ENCODE data around the gene RIMOC1.
"Not testable (repeated sequence)": the region's sequence is repeated elsewhere in the genome, so short reads cannot be mapped to it uniquely, and the experiment has no call there.

The RIMOC1 gene

DNA sequence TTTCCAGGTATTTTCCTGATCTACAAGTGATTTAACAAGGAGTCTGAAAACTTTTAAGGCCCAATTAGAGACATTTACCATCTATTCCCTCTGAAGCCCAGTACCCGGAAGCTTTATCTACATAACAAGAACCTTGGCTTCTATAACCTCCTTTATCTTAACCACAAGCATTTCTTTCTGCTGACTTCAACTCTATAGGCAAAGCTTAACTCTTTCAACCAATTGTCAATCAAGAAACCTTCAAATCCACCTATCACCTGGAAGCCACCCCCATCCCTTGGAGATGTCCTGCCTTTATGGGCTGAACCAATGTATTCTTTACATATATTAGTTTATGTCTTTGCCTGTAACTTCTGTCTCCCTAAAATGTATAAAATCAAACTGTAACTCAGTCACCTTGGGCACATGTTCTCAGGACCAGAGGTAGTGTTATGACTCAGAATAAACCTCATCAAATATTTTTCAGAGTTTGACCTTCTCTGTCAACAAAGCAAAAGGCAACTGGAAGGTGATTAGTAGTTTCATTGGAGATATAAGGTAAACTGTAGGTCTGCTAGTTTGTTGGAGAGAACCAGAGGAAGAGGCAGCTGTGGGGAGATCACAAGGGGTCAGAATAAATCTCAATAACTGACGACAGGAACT, 13.0 kb upstream of the RIMOC1 start:
- no peak for DNase-seq

DNA sequence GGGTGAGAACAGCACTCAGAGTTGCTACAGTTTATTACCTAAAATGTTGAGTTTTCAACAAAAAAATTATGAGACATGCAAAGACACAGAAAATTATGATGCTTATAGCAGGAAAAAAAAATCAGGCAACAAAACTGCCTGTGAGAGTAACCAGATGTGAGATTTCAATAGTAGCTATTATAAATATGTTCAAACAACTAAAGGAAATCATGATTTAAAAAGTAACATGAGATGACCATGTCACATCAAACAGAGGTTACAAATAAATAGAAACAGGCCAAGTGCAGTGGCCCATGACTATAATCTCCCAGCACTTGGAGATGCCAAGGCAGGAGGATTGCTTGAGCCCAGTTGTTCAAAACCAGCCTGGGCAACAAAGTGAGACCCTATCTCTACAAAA, 12.1 kb upstream of the RIMOC1 start:
- no peak for DNase-seq

DNA sequence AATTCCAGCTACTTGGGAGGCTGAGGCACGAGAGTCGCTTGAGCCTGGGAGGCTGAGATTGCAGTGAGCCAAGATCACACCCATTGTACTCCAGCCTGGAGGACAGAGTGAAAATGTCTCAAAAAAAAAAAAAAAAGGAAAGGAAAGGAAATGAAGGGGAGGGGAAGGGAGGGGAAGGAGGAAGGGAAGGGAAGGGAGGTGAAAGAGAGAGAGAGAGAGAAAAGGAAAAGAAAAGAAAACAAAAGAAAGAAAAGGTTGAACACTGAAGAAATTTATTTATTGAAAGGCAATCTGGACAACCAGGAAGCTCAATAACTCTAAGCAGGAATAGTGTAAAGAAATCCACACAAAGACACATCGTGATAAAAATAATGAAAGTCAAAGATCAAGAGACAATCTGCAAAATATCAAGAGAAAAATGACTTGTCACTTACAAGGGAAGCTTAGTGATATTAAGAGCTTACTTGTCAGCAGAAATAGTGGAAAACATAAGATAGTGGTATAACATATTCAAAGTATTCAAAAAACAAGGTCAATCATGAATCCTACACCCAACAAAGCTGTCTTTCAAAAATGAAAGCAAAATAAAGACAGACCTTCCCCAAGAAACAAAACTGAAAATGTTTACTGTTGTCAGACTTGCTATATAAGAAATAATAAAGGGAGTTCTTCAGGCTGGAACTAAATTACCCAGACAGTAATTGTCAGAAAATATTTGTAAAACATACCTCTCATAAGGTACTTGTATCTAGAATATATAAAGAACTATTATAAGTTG, 10.9 kb upstream of the RIMOC1 start:
- no peak for DNase-seq

DNA sequence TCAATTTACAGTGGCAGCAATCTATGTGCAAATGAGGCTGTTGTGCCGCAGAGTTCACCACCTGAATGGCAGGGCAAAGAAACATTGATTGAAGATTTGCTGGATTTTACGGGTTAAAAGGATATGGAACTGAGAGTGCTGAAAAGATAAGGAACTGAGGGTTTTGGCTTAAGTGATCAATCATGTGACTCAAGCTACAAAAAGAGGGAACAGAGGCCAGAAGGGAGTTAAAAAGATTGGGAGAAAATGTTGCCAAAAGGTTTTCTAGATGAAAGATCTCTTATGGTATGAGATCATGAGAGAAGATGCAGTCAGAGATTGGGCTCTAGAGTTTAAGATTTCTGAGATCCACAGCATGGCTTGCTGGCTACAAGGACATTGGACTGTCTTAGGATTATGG, 7.9 kb upstream of the RIMOC1 start:
- no peak for DNase-seq

DNA sequence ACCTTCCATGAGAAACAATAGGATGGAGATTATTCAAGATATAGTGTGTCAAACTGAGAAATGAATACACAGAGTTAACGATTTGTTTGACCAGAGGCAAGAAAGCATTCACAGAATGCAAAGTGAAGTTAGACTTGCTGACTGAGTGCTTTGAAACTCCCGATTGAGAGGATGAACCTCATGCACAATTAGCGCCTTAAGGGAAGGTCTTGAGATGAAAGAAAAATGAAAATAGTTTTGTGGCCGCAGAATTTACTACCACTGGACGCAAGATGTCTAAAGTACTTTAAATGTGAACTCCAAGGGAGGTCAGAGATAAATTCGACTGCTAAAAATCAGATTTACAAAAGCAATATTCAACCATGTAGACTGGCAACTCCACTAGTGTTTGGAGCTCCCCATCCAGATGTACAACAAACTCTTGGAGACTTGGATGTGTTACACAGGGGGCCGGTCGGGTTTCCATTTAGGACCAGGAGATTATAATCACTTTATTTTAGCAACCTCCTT, 707 bp upstream of the RIMOC1 start:
- no peak for DNase-seq

DNA sequence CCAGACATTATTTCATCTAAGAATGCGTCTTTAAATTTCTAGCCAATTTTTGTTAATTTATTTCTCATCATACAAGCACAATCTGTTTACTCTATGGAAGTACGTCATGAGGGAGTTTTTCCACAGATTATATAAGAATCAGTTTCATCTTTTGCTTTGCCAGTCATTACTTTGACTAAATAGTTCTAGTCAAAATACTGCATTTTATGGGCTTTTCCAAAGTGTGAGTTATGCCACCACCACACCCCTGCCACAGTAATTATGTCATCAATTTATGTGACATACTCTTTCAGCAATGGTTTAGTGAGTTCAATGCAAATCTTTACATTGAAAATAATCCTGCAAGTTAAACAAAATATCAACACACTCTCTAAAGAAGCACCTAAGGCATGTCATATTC, 2.0 kb downstream of the RIMOC1 start:
- no peak for DNase-seq

DNA sequence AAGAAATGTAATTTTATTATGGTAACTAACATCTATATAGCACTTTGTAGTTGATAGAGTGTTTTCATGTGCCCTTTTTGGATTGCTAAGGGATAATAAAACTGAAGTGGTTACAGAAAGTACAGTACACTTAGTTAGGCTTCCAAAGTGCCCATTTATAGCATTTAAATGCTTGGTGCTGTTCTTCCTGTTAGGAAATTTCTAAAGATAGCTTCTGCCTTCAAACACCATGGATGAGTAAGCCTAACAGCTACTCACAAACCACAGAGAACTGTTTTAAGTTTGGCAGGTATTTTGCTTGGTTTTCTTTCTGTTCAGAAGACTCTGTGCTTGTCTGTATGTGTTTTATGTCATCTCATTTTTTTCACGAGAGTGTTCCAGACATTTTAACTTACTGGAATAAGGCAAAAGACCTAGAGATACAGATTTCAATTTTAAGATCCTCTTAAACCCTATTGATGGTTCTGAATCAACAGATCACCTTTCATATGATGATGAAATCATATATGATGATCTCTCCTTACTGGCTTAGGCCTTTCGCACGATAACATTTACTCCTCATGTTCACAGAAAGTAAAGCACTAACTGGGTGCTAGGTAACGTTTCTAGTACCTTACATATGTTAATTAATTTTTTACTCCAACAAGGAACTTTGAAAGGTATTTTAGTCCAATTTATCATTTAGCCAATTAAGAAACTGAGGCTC, 4.4 kb downstream of the RIMOC1 start:
- no peak for DNase-seq

DNA sequence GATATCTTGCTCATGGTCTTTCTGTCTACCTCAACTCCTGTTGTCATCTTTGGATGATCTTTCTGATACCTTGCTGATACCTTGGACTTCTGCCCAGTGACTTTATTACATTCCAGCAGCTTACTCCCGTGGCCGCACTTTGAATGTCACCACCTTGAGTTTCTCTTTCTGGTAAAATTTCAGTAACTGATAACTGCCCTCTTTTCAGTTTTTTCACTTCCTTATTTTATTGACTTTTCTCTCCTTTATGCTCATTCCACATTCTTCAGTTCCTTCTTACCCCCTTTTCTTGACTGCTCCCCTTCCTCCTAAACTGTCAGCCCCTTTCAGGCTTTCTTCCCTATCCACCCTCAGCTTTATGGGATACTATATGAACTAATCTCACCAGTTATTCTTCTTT, 14.0 kb downstream of the RIMOC1 start:
- no peak for DNase-seq

DNA sequence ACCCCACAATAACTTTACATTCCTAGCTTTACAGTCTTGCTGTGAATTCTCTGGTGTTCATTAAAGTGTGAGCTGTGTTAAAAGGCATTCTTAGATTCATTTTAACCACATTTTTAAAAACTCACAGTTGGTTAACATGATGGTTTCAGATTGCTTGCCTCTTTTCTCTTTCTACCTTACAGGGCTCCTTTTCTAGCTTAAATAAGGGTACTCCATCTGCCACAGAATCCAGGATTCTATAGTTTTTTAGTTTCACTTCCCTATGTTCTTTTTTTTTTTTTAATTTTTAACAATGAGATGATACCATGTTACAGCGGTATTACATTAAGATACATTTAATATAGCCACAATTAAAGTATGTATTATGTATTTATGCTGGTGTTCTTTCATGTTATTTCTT, 17.0 kb downstream of the RIMOC1 start:
- DNase-seq: no peak

DNA sequence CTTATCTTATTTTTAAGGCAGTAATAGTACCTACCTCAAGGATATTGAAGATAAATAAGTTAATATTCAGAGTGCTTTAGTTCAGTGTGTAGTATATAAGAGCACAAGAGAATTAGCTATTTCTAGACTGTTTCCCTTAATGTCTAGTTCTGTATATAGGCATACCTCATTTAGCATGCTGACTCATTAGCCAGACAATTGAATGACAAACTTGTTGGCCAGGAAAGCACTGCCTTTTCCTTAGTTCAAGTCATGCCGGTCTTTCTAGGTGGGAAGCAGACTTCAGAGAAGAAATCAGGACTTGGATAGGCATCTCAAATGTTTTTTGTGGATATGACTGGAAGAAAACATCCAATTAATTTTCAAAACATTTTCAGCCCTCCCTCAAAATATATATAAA, 17.7 kb downstream of the RIMOC1 start:
- DNase-seq: no peak

DNA sequence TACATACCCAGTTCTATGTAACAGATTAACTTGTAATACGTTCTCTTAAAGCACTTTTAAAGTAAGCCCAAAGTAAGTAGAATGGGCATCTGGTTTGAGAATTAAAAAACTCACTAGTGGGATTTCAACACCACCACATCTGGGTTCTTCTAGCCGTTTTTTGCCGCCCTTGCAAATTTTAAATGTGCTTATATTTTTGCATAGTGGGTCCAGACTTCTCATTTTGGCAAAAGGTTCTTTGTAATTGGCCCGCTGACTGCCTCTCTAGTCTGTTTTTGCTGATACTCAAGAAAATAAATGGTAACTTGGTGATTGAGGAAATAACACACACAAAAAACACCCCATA, 20.4 kb downstream of the RIMOC1 start:
- no peak for DNase-seq

DNA sequence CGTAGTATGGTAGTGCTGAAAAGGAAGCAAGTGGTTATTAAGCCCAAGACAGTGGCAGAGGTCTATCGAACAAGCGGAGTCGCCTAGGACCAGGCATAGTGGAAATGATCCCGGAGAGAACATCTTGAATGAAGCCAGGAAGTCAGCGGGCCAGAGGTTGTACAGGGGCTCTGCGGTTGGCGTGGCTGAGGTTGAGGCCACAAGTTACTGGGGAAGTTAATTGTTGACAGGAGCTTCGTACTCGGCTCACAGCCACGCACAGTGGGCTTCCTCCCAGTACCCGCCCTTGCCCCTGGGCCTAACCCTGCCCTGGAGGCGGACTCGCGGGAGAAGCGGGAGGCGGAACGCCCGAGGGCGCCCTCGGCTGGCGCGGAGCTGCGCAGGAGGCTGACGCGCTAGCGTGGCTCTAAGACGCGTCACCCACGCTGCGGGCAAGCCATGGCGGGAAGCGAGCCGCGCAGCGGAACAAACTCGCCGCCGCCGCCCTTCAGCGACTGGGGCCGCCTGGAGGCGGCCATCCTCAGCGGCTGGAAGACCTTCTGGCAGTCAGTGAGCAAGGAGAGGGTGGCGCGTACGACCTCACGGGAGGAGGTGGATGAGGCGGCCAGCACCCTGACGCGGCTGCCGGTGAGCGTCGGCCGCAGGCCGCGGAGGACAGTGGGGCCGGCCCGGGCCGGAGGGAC, 20.9 kb downstream of the RIMOC1 start, which contains the start of gene FBXO4:
FBXO4 (plus strand) TSS at position 410 of the 683 bp plus-strand sequence; CDS start at position 439, 29 bp downstream.
- DNase-seq: peak; percentile 90

DNA sequence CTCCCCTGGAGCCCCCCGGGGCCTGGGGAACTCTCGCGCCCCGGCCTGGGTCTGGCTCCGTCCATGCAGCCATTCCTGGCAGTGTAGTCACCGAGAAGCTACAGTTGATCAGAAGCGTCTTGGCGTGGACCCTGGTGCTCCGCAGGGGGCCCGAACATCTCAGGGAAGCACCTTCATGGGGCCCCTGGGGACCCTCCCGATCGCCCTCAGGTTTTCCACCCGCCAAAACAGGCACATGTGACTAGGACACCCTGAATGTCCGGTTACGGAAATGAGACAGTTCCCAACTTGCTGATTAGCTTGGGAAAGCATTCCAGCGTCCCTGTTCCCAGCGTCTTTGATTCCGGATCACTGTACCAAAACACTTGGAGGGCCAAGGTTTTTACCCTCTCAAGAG, 21.4 kb downstream of the RIMOC1 start:
- peak; percentile 56 for DNase-seq

DNA sequence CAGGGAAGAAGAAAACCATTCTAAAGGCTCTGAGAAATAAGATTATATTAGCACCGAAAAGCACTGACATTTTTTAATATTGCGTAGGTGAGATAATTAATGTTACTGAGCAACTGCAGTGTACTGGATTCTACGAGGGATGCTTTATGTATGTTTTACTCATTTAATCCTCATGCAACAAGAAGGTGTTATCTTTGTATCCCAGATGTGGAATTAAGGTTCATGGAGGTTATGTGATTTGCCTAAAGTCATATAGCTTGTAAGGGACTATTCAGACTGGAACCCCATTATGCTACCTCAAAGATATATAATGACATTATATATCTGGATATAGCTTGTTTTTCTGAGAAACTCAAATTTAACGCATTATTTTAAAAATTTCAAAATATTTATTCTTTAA, 23.5 kb downstream of the RIMOC1 start:
- no peak for DNase-seq

DNA sequence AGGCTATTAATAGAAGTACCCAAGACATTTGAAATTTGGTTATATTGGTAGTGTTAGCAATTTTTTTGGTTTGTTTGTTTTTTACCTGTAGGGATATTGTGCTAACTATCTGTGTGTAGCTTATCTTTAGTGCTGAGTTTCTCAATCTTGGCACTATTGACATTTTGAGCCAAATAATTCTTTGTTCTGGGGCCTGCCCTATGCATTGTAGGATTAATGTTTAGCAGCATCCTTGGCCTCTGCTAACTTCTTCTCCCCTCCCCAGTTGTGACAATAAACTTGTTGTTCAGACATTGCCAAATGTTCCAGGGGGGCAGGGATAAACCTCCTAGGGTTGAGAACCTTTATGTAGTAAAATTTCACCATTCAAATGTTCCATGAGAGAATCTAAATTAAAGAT, 24.9 kb downstream of the RIMOC1 start:
- DNase-seq: no peak

DNA sequence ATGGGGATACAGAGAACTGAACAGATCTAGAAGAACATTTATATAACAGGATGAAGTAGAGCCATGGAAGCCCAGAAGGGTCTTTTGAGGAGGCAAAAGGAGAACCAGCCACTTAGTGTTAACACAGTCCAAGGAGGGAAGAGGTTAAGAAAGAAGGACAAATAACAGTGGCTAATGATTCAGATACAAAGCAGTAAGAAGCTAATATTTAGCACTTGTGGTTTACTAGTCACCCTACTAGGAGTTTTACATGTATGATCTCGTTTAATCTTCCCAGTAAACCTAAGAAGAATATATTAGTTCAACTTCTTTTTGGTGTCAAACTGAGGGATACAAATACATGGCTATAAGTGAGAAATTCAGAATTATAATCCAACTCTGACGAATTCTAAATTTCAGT, 28.6 kb downstream of the RIMOC1 start:
- DNase-seq: no peak

DNA sequence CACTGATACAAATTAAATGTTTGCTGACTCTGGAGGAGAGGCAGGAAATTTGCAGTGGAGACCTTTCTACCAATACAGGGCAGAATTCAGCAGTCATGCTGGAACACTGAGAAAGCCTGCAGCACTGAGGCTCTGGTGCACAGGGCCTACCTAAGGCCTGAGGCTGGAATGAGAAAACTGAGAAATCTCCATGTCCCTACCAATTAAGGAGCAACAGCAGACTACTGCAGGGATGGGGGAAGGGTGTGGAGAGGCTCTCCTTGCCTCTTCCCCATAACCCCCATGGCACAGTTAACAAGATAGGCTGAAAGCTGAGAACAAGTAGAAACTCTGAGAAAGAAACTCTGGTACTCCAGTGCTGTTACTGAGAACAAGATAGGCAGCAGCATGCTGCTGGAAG, 31.4 kb downstream of the RIMOC1 start:
- no peak for DNase-seq

DNA sequence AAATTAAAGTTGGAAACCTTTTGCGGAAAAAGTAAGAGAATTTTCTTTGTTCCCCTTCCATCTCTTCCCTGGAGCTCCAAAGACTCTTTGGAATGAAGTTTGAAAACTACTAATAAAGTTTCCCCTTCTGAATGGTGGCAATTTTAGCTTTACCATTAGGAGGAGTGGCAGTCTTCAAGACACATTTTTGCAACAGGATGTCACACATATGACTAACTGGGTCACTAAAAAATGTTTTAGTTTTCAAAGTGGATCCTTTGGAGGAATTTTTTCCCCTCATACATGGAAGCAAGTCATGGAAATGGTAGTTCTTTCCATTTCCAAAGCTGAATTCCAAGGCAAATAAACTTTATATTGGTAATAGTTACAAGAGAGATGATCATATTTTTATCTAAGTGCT, 36.5 kb downstream of the RIMOC1 start:
- no peak for DNase-seq

DNA sequence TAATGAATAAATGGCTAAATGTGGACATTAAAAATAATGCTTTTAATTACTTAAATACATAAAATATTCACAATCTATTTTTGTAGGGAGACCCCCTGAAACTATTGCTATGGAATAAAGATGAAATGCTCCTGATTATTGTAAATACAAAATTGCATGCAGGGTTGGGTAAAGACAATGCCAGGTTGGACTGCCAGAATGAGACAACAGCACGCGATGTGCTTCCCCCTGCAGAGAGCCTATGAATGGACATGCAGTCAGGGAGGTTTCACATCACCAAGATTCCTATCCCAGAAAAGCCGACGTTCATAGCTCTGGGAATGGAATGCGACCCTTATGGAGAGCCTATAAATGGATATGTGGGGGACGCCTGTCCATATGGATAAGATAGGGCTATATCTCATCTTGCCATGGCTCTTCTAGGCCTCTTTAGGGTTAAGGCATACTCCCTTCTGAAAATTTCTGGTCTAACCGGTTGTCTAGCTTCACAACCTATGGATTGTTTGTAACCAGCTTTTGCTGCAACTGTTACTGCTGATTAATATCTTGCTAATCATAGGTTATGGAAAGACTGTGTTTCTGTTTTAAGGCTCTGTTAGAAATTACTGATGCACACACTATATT, 41.3 kb downstream of the RIMOC1 start:
- DNase-seq: not testable (repeated sequence)

DNA sequence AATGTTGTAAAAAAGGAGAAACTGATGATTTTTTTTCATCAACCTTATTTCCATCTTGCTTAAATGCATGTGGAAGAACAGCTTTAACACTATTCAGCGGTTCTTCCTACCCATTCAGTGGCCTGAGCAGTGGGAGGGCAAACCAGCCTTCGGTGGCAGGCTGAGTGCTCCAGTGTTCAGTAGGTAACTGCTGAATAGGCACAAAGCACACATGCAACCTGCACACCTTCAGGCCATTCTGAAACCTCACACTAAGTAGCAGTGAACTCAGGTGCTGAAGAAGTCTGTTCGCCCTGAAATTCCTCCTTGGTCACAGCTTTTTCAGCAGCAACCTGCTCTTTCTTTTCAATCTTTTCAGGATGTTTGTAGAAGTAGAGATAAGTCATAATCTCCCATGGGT, 47.1 kb downstream of the RIMOC1 start:
- no peak for DNase-seq
